ENCODE measurements around the gene NDST1. TPM values are rescaled to one million over a fixed set of nuclear protein-coding genes. Genes with fewer than 3 reads are reported as not detected.

NDST1 gene
- total RNA-seq, 3 donors from 2014 or later, result 5.0 to 8.0 (median 5.6) TPM

GRCh38 chr5:150519978-150520377, 12.0 kb downstream of the NDST1 start:
- no peak overlapping the region for H3K4me3 Mint-ChIP-seq
- no peaks in the 10 kb centered on the region for H3K4me1 Mint-ChIP-seq (ENCODE audit: low read depth)
- no peaks in the 10 kb centered on the region for H3K27me3 Mint-ChIP-seq (ENCODE audit: low read depth)
- no peak for ATAC-seq
- H3K36me3 Mint-ChIP-seq (ENCODE audit: insufficient read depth), result no peaks in the 10 kb centered on the region
- DNase-seq, result no peak
- no peaks in the 10 kb centered on the region for H3K9me3 Mint-ChIP-seq

GRCh38 chr5:150520747-150521521, 13.0 kb downstream of the NDST1 start:
- Mint-ChIP-seq H3K27me3 (ENCODE audit: low read depth) (no peaks in the 10 kb centered on the region), H3K4me1 (ENCODE audit: low read depth) (no peaks in the 10 kb centered on the region), H3K4me3 (no peak overlapping the region), H3K9me3 (no peaks in the 10 kb centered on the region), H3K36me3 (ENCODE audit: insufficient read depth) (no peaks in the 10 kb centered on the region)
- no peak for ATAC-seq
- no peak for DNase-seq

GRCh38 chr5:150521522-150521817, 13.5 kb downstream of the NDST1 start:
- no peak overlapping the region for H3K4me3 Mint-ChIP-seq
- no peaks in the 10 kb centered on the region for H3K4me1 Mint-ChIP-seq (ENCODE audit: low read depth)
- ATAC-seq, result no peak
- no peaks in the 10 kb centered on the region for H3K27me3 Mint-ChIP-seq (ENCODE audit: low read depth)
- H3K9me3 Mint-ChIP-seq, result no peaks in the 10 kb centered on the region
- no peak for DNase-seq
- no peaks in the 10 kb centered on the region for H3K36me3 Mint-ChIP-seq (ENCODE audit: insufficient read depth)

GRCh38 chr5:150521939-150522503, 14.1 kb downstream of the NDST1 start:
- DNase-seq (no peak), ATAC-seq (no peak)
- no peaks in the 10 kb centered on the region for H3K9me3 Mint-ChIP-seq
- H3K27me3 Mint-ChIP-seq (ENCODE audit: low read depth), result no peaks in the 10 kb centered on the region
- no peaks in the 10 kb centered on the region for H3K4me1 Mint-ChIP-seq (ENCODE audit: low read depth)
- H3K4me3 Mint-ChIP-seq, result no peak overlapping the region
- no peaks in the 10 kb centered on the region for H3K36me3 Mint-ChIP-seq (ENCODE audit: insufficient read depth)

GRCh38 chr5:150522504-150523414, 14.8 kb downstream of the NDST1 start:
- ATAC-seq, result no peak
- no peaks in the 10 kb centered on the region for H3K36me3 Mint-ChIP-seq (ENCODE audit: insufficient read depth)
- DNase-seq, result no peak
- H3K4me3 Mint-ChIP-seq, result no peak overlapping the region
- H3K27me3 Mint-ChIP-seq (ENCODE audit: low read depth), result no peaks in the 10 kb centered on the region
- H3K4me1 Mint-ChIP-seq (ENCODE audit: low read depth), result no peaks in the 10 kb centered on the region
- H3K9me3 Mint-ChIP-seq, result no peaks in the 10 kb centered on the region

- ATAC-seq, result peak; percentile 35 to 46
- H3K4me3 Mint-ChIP-seq, result no peak overlapping the region
- no peak for DNase-seq
- no peaks in the 10 kb centered on the region for H3K9me3 Mint-ChIP-seq
- no peaks in the 10 kb centered on the region for H3K36me3 Mint-ChIP-seq (ENCODE audit: insufficient read depth)
- no peaks in the 10 kb centered on the region for H3K27me3 Mint-ChIP-seq (ENCODE audit: low read depth)
- H3K4me1 Mint-ChIP-seq (ENCODE audit: low read depth), result no peaks in the 10 kb centered on the region
Measured at GRCh38 chr5:150523472-150524350, 15.8 kb downstream of the NDST1 start.

GRCh38 chr5:150525163-150525562, 17.2 kb downstream of the NDST1 start:
- no peaks in the 10 kb centered on the region for H3K36me3 Mint-ChIP-seq (ENCODE audit: insufficient read depth)
- H3K4me3 Mint-ChIP-seq, result no peak overlapping the region
- H3K4me1 Mint-ChIP-seq (ENCODE audit: low read depth), result no peaks in the 10 kb centered on the region
- DNase-seq (no peak), ATAC-seq (no peak)
- H3K27me3 Mint-ChIP-seq (ENCODE audit: low read depth), result no peaks in the 10 kb centered on the region
- no peaks in the 10 kb centered on the region for H3K9me3 Mint-ChIP-seq

GRCh38 chr5:150525781-150526180, 17.9 kb downstream of the NDST1 start:
- no peak overlapping the region for H3K4me3 Mint-ChIP-seq
- ATAC-seq, result no peak
- H3K4me1 Mint-ChIP-seq (ENCODE audit: low read depth), result no peaks in the 10 kb centered on the region
- no peak for DNase-seq
- no peaks in the 10 kb centered on the region for H3K36me3 Mint-ChIP-seq (ENCODE audit: insufficient read depth)
- no peaks in the 10 kb centered on the region for H3K9me3 Mint-ChIP-seq
- H3K27me3 Mint-ChIP-seq (ENCODE audit: low read depth), result no peaks in the 10 kb centered on the region

GRCh38 chr5:150527038-150527437, 19.1 kb downstream of the NDST1 start:
- Mint-ChIP-seq H3K4me1 (ENCODE audit: low read depth) (no peaks in the 10 kb centered on the region), H3K36me3 (ENCODE audit: insufficient read depth) (no peaks in the 10 kb centered on the region), H3K27me3 (ENCODE audit: low read depth) (no peaks in the 10 kb centered on the region), H3K9me3 (no peaks in the 10 kb centered on the region), H3K4me3 (no peak overlapping the region)
- DNase-seq (no peak), ATAC-seq (no peak)

- Mint-ChIP-seq H3K4me3 (no peak overlapping the region), H3K36me3 (ENCODE audit: insufficient read depth) (no peaks in the 10 kb centered on the region), H3K27me3 (ENCODE audit: low read depth) (no peaks in the 10 kb centered on the region), H3K4me1 (ENCODE audit: low read depth) (no peaks in the 10 kb centered on the region), H3K9me3 (no peaks in the 10 kb centered on the region)
- no peak for DNase-seq
- no peak for ATAC-seq
Measured at GRCh38 chr5:150527808-150528207, 19.9 kb downstream of the NDST1 start.

GRCh38 chr5:150528924-150529546, 21.1 kb downstream of the NDST1 start:
- DNase-seq (no peak), ATAC-seq (no peak)
- H3K4me3 Mint-ChIP-seq, result no peak overlapping the region
- H3K9me3 Mint-ChIP-seq, result no peaks in the 10 kb centered on the region
- H3K4me1 Mint-ChIP-seq (ENCODE audit: low read depth), result no peaks in the 10 kb centered on the region
- H3K36me3 Mint-ChIP-seq (ENCODE audit: insufficient read depth), result no peaks in the 10 kb centered on the region
- no peaks in the 10 kb centered on the region for H3K27me3 Mint-ChIP-seq (ENCODE audit: low read depth)

- no peaks in the 10 kb centered on the region for H3K27me3 Mint-ChIP-seq (ENCODE audit: low read depth)
- no peak overlapping the region for H3K4me3 Mint-ChIP-seq
- DNase-seq (no peak), ATAC-seq (no peak)
- no peaks in the 10 kb centered on the region for H3K9me3 Mint-ChIP-seq
- no peaks in the 10 kb centered on the region for H3K36me3 Mint-ChIP-seq (ENCODE audit: insufficient read depth)
- H3K4me1 Mint-ChIP-seq (ENCODE audit: low read depth), result no peaks in the 10 kb centered on the region
Measured at GRCh38 chr5:150529555-150529954, 21.6 kb downstream of the NDST1 start.

- ATAC-seq, result no peak
- Mint-ChIP-seq H3K9me3 (no peaks in the 10 kb centered on the region), H3K4me3 (no peak overlapping the region), H3K4me1 (ENCODE audit: low read depth) (no peaks in the 10 kb centered on the region), H3K27me3 (ENCODE audit: low read depth) (no peaks in the 10 kb centered on the region), H3K36me3 (ENCODE audit: insufficient read depth) (no peaks in the 10 kb centered on the region)
- no peak for DNase-seq
Measured at GRCh38 chr5:150530423-150530822, 22.5 kb downstream of the NDST1 start.

Measured in activated T-cell treated with anti-CD3 and anti-CD28 coated beads, Interleukin-2, amount 50 U/mL, for 4 hours (primary cell).